GM12892 (cell line): ENCODE results near the gene TBX2.

Experiments used
- POLR2A ChIP-seq: IDR thresholded peaks from 2 replicates; pipeline ENCODE4 v1.6.1; 2011; ENCODE audit warnings: low read depth, low read length, control low read depth
- TAF1 ChIP-seq: IDR thresholded peaks from 2 replicates; pipeline ENCODE4 v1.6.1; 2011; ENCODE audit warnings: low read depth, mild to moderate bottlenecking, control low read depth, low read length, borderline replicate concordance

DNA sequence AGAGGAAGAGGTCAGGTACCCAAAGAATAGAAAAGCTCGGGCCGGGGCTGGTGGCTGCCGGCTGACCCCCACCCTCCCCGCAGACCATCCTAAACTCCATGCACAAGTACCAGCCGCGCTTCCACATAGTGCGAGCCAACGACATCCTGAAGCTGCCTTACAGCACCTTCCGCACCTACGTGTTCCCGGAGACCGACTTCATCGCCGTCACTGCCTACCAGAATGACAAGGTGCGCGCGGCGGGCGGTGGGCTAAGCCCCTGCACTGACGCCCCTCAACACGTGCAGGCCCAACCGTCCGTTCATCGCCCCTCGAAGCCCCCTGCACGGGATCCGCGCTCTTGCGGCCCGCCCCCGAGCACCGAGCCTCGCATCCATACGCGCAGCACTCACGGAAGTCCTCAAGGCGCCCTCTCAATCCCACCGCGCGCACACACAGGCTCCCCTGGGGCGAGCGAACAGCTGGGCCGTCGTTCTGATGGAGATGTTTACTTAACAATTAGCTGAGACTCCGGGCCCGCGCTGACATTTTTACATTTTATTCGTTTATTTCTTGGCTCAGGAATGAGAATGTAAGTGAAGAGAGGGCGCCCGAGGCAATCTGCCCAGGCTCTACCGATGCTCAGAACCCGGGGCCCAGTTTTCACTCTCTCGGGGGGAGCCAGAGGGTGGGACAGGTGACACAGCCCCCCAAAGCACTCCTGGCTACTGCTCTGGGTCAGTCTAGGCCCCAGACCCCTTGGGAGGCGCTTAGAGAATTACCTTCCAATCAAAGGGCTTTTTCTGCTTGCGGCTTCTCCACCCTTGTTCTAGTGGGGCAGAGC is 3.5 kb downstream of the TBX2 start:
- TF ChIP-seq POLR2A (no peak), TAF1 (no peak)
